ENCODE data around the gene PLCB2.

DNA sequence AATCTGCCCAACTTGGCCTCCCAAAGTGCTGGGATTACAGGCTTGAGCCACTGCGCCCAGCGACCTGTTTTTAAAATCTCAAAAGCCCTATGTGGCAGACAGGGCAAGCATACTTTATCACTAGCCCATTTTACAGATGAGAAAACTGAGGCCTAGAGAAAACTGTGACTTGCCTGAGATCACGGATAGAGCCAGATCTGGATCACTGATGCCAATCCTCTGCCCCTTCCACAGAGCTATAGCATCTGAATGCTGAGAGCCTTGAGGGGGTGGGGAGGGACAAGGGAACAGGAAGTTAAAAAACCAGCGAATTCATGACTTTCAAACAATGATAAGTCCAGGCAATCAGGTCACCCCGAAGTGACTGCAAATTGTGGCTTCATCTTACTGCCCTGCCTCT, 32.2 kb downstream of the PLCB2 start:
- TF ChIP-seq CTCF (IDR thresholded peaks at IDR 0.05) = no peak
- no peak for TF ChIP-seq POLR2AphosphoS5 (IDR thresholded peaks at IDR 0.05)
- TF ChIP-seq POLR2A (IDR thresholded peaks at IDR 0.05) = no peak
- no peak for TF ChIP-seq EP300 (IDR thresholded peaks at IDR 0.05)

All from gastroesophageal sphincter (tissue), 3 donors.